CD14-positive monocyte (primary cell): ENCODE data around the gene DPCD. TPM values are rescaled to one million over a fixed set of nuclear protein-coding genes. Genes with fewer than 3 reads are reported as not detected.

Source experiments
- DNase-seq, 3 donors: peaks; one replicate each; pipeline ENCODE4 v3.0.0-alpha.2; 2011 to 2022
- H2AFZ ChIP-seq: 2 replicates; pipeline ENCODE4 v1.6.0; 2012; ENCODE audit warnings: mild to moderate bottlenecking, low read depth, low read length, inconsistent platforms; ENCODE audit not compliant: insufficient read depth, poor library complexity, severe bottlenecking
- H3K27ac ChIP-seq, 2 donors: 1 replicate in 1 of 2; 2 replicates in 1 of 2; pipeline ENCODE4 v1.5.1; 2012 to 2013; ENCODE audit warnings: low read length in 2 of 2, control low read depth in 1 of 2, inconsistent platforms in 1 of 2, low read depth in 1 of 2, mild to moderate bottlenecking in 1 of 2
- H3K27me3 ChIP-seq, 2 donors: one replicate each; pipeline versions ENCODE4 v1.6.0 to v1.6.1; 2011 to 2013; ENCODE audit warnings: low read length in 2 of 2; ENCODE audit not compliant: control insufficient read depth in 2 of 2, insufficient read depth in 2 of 2
- H3K36me3 ChIP-seq, 2 donors: replicated peaks in 1 of 2; 1 replicate in 1 of 2; 2 replicates in 1 of 2; pipeline versions ENCODE4 v1.5.1 to v1.6.1; 2012 to 2013; ENCODE audit warnings: low read length in 2 of 2, control low read depth in 1 of 2, inconsistent platforms in 1 of 2, mild to moderate bottlenecking in 1 of 2; ENCODE audit not compliant: insufficient read depth in 2 of 2, control insufficient read depth in 1 of 2
- H3K4me1 ChIP-seq, 2 donors: 1 replicate in 1 of 2; 2 replicates in 1 of 2; pipeline versions ENCODE4 v1.5.1 to v1.6.1; 2012 to 2013; ENCODE audit warnings: low read length in 2 of 2, control low read depth in 1 of 2, inconsistent platforms in 1 of 2, mild to moderate bottlenecking in 1 of 2, moderate library complexity in 1 of 2; ENCODE audit not compliant: insufficient read depth in 2 of 2, control insufficient read depth in 1 of 2
- H3K4me2 ChIP-seq: replicated peaks from 2 replicates; pipeline ENCODE3; 2012; ENCODE audit warnings: low read length, moderate library complexity, mild to moderate bottlenecking; ENCODE audit not compliant: poor library complexity, severe bottlenecking; ENCODE audit errors: extremely low read depth
- H3K4me3 ChIP-seq, 3 experiments: fragments of 200-600 bp in 1 of 3; sonication (generic) in 1 of 3; replicated peaks in 1 of 3; 1 replicate in 2 of 3; 2 replicates in 1 of 3; pipeline ENCODE4 v1.5.1; 2011 to 2013; ENCODE audit warnings: low read length in 3 of 3, mild to moderate bottlenecking in 3 of 3, control low read depth in 2 of 3, low read depth in 2 of 3, inconsistent platforms in 1 of 3, moderate library complexity in 1 of 3
- H3K79me2 ChIP-seq: 2 replicates; pipeline ENCODE4 v1.6.0; 2012; ENCODE audit warnings: mild to moderate bottlenecking, control low read depth, inconsistent platforms, low read length, moderate library complexity; ENCODE audit not compliant: insufficient read depth
- H3K9ac ChIP-seq: 2 replicates; pipeline ENCODE4 v1.6.0; 2017; ENCODE audit warnings: low read length, mild to moderate bottlenecking; ENCODE audit not compliant: insufficient read depth, poor library complexity, severe bottlenecking
- H3K9me3 ChIP-seq, 2 donors: replicated peaks in 1 of 2; 1 replicate in 1 of 2; 2 replicates in 1 of 2; pipeline versions ENCODE4 v1.5.1 to v1.6.1; 2012 to 2013; ENCODE audit warnings: low read length in 2 of 2, control low read depth in 1 of 2; ENCODE audit not compliant: control insufficient read depth in 1 of 2, insufficient read depth in 1 of 2
- H4K20me1 ChIP-seq: 2 replicates; pipeline ENCODE4 v1.6.0; 2012; ENCODE audit warnings: mild to moderate bottlenecking, low read length, control low read depth, moderate library complexity; ENCODE audit not compliant: insufficient read depth
- H3K27ac Mint-ChIP-seq, 7 donors: one replicate each; pipeline ENCODE4 v1.8.0; 2020; ENCODE audit warnings: mild to moderate bottlenecking in 7 of 7, mixed read lengths in 7 of 7, moderate library complexity in 6 of 7, inconsistent platforms in 2 of 7
- H3K27me3 Mint-ChIP-seq, 3 donors: one replicate each; pipeline ENCODE4 v1.8.0; 2021 to 2022; ENCODE audit warnings: low read depth in 3 of 3, mild to moderate bottlenecking in 3 of 3, mixed read lengths in 3 of 3, moderate library complexity in 3 of 3, inconsistent platforms in 1 of 3
- H3K36me3 Mint-ChIP-seq, 2 donors: one replicate each; pipeline ENCODE4 v1.8.0; 2020; ENCODE audit warnings: mixed read lengths in 2 of 2, inconsistent platforms in 1 of 2, mild to moderate bottlenecking in 1 of 2
- H3K4me1 Mint-ChIP-seq: one replicate; pipeline ENCODE4 v1.8.0; 2020; ENCODE audit warnings: mild to moderate bottlenecking, mixed read lengths
- H3K4me3 Mint-ChIP-seq, 2 donors: one replicate each; pipeline ENCODE4 v1.8.0; 2020; ENCODE audit warnings: mild to moderate bottlenecking in 2 of 2, mixed read lengths in 2 of 2, moderate library complexity in 1 of 2
- H3K9me3 Mint-ChIP-seq, 7 donors: one replicate each; pipeline ENCODE4 v1.8.0; 2020 to 2022; ENCODE audit warnings: mixed read lengths in 7 of 7, mild to moderate bottlenecking in 6 of 7, moderate library complexity in 6 of 7, inconsistent platforms in 2 of 7
- WGBS: methylation state at CpG from one replicate; pipeline ENCODE4 v1.1.5; 2013; ENCODE audit warnings: missing lambda C conversion rate; ENCODE audit not compliant: insufficient coverage; 5-methylcytosine and 5-hydroxymethylcytosine counted together
- intact Hi-C, 2 donors: fragments of 100-400 bp; cut with micrococcal nuclease; formaldehyde crosslinking; loops; one replicate each; pipeline versions ENCODE4 v1.15.0 to v1.15.1; 2023
- polyA plus RNA-seq, 3 donors: library from polyadenylated mRNA; depleted of rRNA in 1 of 3; unstranded in 2 of 3; stranded (reverse) in 1 of 3; fragments of 300-500 nt in 2 of 3; fragments of >200 nt in 1 of 3; fragmentation: Illumina TruSeq in 2 of 3; gene quantifications; 1 replicate in 2 of 3; 2 replicates in 1 of 3; pipeline ENCODE4 v1.2.3, GENCODE V29; 2012 to 2021
- TF ChIP-seq, protein P1 (sequence below): fragments of 200-600 bp; IDR thresholded peaks from one replicate; pipeline ENCODE4 v1.8.0; 2022; ENCODE audit warnings: antibody characterized with exemption, mild to moderate bottlenecking

DPCD gene
- polyA plus RNA-seq, 3 donors: 8.6 to 17.0 (median 9.0) TPM

DNA sequence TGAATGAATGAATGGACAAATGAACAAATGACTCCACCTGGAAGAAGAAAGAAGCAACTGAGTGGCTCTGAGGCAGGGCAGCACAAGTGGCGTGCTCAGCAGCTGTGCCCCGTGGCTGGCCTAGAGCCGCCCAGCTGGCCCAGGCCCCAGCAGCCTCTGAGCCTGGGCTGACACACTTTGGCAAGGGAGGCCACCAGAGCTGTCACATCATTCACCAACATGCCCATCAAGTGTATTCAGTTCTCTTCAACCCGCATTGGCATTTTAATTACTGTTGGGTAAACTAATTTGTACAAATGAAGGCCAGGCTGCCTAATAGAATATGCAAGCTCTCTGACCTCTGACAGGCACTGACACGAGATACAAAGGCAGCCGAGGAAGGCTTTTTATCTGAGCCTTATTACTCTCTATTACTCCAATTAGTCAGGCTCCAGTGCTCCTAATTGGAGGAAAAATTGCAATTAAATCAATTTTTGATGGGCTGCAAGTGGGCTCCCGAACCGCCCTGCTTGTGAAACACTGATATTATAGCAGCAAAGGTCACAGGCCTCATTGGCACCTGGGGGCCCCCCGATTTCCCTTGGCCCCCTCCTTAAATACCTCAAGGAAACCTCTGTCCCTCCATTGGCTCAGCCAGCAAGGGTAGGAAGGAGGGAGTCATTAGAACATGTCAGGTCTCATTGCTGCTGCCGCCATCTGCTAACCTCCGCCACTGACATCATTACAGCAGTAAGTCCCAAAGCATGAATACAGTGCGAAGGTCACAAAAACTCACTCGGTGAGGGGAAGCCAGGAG lies 41.9 kb downstream of the DPCD start:
- no peak for DNase-seq
- H3K27me3 ChIP-seq: no peaks in the 10 kb centered on the region
- H3K4me3 ChIP-seq: no peak overlapping the region
- Mint-ChIP-seq H3K36me3 (peaks cover 51% of the 10 kb centered on the region in 2 donors), H3K9me3 (no peaks in the 10 kb centered on the region), H3K4me3 (no peak overlapping the region), H3K27me3 (peaks cover 0 to 1% (median 1%) of the 10 kb centered on the region in 3 donors), H3K27ac (no peak overlapping the region), H3K4me1 (peaks cover 25% of the 10 kb centered on the region)
- H3K9me3 ChIP-seq: no peaks in the 10 kb centered on the region
- H3K4me2 ChIP-seq: no peak overlapping the region
- WGBS: 97% methylated on average over 7 of the region's 13 CpGs
- H3K36me3 ChIP-seq: peaks cover 16 to 75% of the 10 kb centered on the region in 2 donors
- TF ChIP-seq, protein P1, sequence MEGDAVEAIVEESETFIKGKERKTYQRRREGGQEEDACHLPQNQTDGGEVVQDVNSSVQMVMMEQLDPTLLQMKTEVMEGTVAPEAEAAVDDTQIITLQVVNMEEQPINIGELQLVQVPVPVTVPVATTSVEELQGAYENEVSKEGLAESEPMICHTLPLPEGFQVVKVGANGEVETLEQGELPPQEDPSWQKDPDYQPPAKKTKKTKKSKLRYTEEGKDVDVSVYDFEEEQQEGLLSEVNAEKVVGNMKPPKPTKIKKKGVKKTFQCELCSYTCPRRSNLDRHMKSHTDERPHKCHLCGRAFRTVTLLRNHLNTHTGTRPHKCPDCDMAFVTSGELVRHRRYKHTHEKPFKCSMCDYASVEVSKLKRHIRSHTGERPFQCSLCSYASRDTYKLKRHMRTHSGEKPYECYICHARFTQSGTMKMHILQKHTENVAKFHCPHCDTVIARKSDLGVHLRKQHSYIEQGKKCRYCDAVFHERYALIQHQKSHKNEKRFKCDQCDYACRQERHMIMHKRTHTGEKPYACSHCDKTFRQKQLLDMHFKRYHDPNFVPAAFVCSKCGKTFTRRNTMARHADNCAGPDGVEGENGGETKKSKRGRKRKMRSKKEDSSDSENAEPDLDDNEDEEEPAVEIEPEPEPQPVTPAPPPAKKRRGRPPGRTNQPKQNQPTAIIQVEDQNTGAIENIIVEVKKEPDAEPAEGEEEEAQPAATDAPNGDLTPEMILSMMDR: no peak
- no peak overlapping the region for H3K9ac ChIP-seq
- no peak overlapping the region for H2AFZ ChIP-seq
- H4K20me1 ChIP-seq: peaks cover 41% of the 10 kb centered on the region
- H3K79me2 ChIP-seq: no peaks in the 10 kb centered on the region
- H3K27ac ChIP-seq: no peak overlapping the region
- intact Hi-C loops: no loop called here
- H3K4me1 ChIP-seq: peaks cover under 1 to 1% of the 10 kb centered on the region in 2 donors

DNA sequence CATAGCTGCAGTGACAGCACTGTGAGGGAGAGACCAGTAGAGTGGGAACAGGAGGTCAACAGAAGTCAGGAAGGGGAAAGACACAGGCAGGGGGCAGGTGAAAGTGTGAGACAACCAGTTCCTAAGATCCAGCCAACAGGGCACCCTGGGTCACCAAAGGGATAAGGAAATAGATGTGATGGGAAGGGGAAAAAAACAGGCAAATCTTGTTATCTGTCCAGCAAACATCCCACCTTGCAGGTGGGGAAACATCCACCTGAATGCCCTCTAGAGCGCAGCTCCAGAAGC lies 42.5 kb downstream of the DPCD start:
- H4K20me1 ChIP-seq: peaks cover 35% of the 10 kb centered on the region
- H3K9ac ChIP-seq: no peak overlapping the region
- H3K9me3 ChIP-seq: no peaks in the 10 kb centered on the region
- peak overlapping the region in 1 of 7 donors; percentile 51 for H3K27ac Mint-ChIP-seq
- H3K4me1 Mint-ChIP-seq: peaks cover 20% of the 10 kb centered on the region
- no peak overlapping the region for H3K4me2 ChIP-seq
- WGBS: no CpG with 5 or more reads among the region's 1 CpG
- H3K36me3 Mint-ChIP-seq: peaks cover 49 to 51% of the 10 kb centered on the region in 2 donors
- H2AFZ ChIP-seq: no peak overlapping the region
- H3K36me3 ChIP-seq: peaks cover 16 to 71% of the 10 kb centered on the region in 2 donors
- peaks cover 0 to 1% (median 1%) of the 10 kb centered on the region in 3 donors for H3K27me3 Mint-ChIP-seq
- H3K4me3 ChIP-seq: no peak overlapping the region
- intact Hi-C loops: no loop called here
- TF ChIP-seq, protein P1: no peak
- no peak overlapping the region for H3K4me3 Mint-ChIP-seq
- H3K4me1 ChIP-seq: no peaks in the 10 kb centered on the region
- no peaks in the 10 kb centered on the region for H3K9me3 Mint-ChIP-seq
- DNase-seq: no peak
- no peaks in the 10 kb centered on the region for H3K79me2 ChIP-seq
- H3K27ac ChIP-seq: no peak overlapping the region
- no peaks in the 10 kb centered on the region for H3K27me3 ChIP-seq
